WERI-Rb-1 (cell line): ENCODE data around the gene NOL3.

Experiments
- DNase-seq: peaks from one replicate; pipeline ENCODE4 v3.0.0-alpha.2; 2020
- H3K27ac ChIP-seq: fragments of 250-450 bp; sonication (Bioruptor Pico); 2 replicates; pipeline ENCODE4 v1.5.1; 2020; ENCODE audit warnings: mild to moderate bottlenecking, moderate library complexity
- H3K27me3 ChIP-seq: fragments of 250-450 bp; sonication (Bioruptor Pico); 2 replicates; pipeline ENCODE4 v1.5.1; 2021; ENCODE audit warnings: mild to moderate bottlenecking, low read depth, moderate library complexity; ENCODE audit not compliant: insufficient read depth, severe bottlenecking
- H3K36me3 ChIP-seq: fragments of 250-450 bp; sonication (Bioruptor Pico); 2 replicates; pipeline ENCODE4 v1.5.1; 2020; ENCODE audit warnings: mild to moderate bottlenecking, moderate library complexity
- H3K4me3 ChIP-seq: 2 replicates; pipeline ENCODE4 v1.5.1; 2011; ENCODE audit warnings: low read depth, mild to moderate bottlenecking, control low read depth, low read length
- H3K9me3 ChIP-seq: fragments of 250-450 bp; sonication (Bioruptor Pico); 2 replicates; pipeline ENCODE4 v1.5.1; 2021; ENCODE audit warnings: mild to moderate bottlenecking, moderate library complexity; ENCODE audit not compliant: severe bottlenecking
- TF ChIP-seq, protein P1 (sequence below): IDR thresholded peaks from 2 replicates; pipeline ENCODE4 v1.5.1; 2011; ENCODE audit warnings: low read depth, mild to moderate bottlenecking, control low read depth, inconsistent platforms, low read length

NOL3 gene

GRCh38 chr16:67141391-67141790, 28.9 kb upstream of the NOL3 start:
- Histone ChIP-seq H3K36me3 (peaks cover 85% of the 10 kb centered on the region), H3K4me3 (no peak overlapping the region), H3K27me3 (no peaks in the 10 kb centered on the region), H3K27ac (no peak overlapping the region), H3K9me3 (no peaks in the 10 kb centered on the region)
- TF ChIP-seq, protein P1, sequence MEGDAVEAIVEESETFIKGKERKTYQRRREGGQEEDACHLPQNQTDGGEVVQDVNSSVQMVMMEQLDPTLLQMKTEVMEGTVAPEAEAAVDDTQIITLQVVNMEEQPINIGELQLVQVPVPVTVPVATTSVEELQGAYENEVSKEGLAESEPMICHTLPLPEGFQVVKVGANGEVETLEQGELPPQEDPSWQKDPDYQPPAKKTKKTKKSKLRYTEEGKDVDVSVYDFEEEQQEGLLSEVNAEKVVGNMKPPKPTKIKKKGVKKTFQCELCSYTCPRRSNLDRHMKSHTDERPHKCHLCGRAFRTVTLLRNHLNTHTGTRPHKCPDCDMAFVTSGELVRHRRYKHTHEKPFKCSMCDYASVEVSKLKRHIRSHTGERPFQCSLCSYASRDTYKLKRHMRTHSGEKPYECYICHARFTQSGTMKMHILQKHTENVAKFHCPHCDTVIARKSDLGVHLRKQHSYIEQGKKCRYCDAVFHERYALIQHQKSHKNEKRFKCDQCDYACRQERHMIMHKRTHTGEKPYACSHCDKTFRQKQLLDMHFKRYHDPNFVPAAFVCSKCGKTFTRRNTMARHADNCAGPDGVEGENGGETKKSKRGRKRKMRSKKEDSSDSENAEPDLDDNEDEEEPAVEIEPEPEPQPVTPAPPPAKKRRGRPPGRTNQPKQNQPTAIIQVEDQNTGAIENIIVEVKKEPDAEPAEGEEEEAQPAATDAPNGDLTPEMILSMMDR, result no peak
- no peak for DNase-seq

DNA sequence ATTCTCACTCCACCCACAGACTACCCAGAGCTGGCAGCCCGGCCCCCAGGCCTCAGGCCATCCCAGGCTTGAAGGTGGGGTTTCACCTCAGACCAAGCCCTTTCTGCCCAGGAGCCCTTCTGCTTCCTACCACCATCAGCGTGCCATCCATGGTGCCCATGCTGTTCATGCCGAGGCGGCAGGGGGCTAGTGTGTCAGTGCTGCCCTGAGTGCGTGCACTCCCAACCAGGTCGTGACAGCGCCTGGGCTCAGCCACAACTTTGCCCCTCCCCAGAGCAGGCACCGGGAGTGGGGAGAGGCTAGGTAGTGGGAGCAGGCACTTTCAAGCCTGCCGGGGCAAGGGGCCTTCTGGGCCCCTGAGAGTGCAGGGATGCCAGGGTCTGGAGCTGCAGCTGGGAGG, 28.0 kb upstream of the NOL3 start:
- DNase-seq, result no peak
- Histone ChIP-seq H3K27me3 (no peaks in the 10 kb centered on the region), H3K36me3 (peaks cover 86% of the 10 kb centered on the region), H3K4me3 (no peak overlapping the region), H3K9me3 (no peaks in the 10 kb centered on the region), H3K27ac (no peak overlapping the region)
- TF ChIP-seq, protein P1, result no peak

DNA sequence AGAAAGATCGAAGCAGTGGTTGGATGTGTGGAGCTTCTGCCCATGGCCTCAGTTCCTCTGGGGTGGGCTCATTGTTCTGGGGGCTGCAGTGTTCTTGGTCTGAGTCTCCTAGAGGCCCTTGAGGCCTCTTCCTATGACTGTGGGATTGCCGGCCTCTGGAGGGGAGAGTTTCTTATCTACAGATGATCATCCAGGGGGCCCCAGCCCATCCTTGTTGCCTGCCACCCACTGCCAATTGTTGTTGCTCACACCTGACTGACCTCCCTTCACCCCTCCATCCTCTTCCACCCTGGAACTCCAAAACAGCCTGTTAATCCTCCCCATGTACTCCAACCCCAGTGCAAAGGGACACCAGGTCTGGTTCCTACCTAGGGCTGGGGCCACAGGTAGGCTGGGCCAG, 25.4 kb upstream of the NOL3 start:
- H3K36me3 ChIP-seq, result peaks cover 82% of the 10 kb centered on the region
- TF ChIP-seq, protein P1, result no peak
- H3K9me3 ChIP-seq, result no peaks in the 10 kb centered on the region

DNA sequence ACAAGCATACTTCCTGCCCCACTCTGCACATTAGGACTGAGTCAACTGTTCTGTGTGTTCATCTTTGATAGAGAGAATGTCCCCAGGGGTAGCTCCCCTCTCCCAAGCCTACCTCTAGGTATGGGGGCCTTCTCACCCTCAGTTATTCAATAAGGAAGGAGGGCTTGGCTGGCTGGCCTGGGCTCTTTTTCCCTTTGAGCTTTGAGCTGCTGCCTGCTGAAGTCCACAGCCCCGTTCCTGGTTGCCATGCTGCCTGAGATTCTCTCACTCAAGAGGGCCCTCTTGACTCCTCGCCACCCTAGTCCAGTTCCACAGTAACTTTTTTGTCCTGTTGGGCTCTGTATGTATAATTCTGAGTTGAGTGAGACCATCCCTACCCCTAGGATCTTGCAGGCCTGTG, 24.6 kb upstream of the NOL3 start:
- TF ChIP-seq, protein P1, result no peak
- Histone ChIP-seq H3K9me3 (no peaks in the 10 kb centered on the region), H3K4me3 (no peak overlapping the region), H3K27me3 (no peaks in the 10 kb centered on the region), H3K36me3 (peaks cover 74% of the 10 kb centered on the region), H3K27ac (no peak overlapping the region)
- DNase-seq, result no peak

More for the DNA sequence above, 25.4 kb upstream of the NOL3 start:
- H3K27ac ChIP-seq, result no peak overlapping the region
- H3K4me3 ChIP-seq, result no peak overlapping the region
- DNase-seq, result no peak
- no peaks in the 10 kb centered on the region for H3K27me3 ChIP-seq

DNA sequence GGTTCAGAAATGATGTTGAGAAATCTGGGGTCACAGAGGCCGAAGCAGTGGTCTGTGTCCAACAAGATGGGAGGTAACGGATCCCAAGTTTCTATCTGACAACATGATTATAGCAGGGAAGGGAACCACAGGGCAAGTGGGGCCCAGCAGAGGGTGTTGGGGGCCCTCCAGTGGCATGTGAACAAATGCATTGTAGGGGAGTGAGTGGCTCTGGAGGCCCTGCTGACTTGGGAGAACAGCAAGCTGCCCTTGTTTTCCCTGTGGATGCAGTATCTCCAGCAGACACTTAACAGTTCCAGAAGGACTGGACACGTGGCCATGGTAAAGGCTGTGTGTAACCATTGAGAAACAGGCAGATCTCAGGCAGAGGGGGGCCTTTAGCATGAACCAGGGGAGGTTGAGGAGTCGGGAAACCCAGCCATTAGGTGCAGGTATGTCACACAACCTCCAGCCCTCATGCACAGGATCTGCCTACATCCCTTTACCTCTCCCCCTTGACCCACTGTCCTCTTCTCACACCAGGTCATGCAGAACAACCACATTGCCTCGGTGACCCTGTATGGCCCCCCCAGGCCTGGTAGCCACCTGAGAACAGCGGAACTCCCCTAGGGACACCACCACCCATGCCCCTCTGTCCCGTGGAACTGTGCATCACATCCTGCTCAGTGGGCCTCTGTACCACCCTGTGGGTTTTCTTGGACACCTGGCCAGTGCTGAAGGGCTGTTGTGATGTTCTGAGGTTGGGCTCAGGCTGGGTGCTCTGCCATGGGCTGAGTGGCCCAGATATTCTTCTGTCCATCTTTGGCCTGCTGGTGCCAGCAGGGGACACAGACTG, 23.6 kb upstream of the NOL3 start:
- Histone ChIP-seq H3K36me3 (peaks cover 64% of the 10 kb centered on the region), H3K9me3 (no peaks in the 10 kb centered on the region), H3K27me3 (no peaks in the 10 kb centered on the region), H3K4me3 (no peak overlapping the region), H3K27ac (no peak overlapping the region)
- no peak for DNase-seq
- TF ChIP-seq, protein P1, result peak; percentile 31; the same call in 1 of the 2 replicates
